Measurements from ENCODE around the gene CUEDC2.

The CUEDC2 gene

DNA sequence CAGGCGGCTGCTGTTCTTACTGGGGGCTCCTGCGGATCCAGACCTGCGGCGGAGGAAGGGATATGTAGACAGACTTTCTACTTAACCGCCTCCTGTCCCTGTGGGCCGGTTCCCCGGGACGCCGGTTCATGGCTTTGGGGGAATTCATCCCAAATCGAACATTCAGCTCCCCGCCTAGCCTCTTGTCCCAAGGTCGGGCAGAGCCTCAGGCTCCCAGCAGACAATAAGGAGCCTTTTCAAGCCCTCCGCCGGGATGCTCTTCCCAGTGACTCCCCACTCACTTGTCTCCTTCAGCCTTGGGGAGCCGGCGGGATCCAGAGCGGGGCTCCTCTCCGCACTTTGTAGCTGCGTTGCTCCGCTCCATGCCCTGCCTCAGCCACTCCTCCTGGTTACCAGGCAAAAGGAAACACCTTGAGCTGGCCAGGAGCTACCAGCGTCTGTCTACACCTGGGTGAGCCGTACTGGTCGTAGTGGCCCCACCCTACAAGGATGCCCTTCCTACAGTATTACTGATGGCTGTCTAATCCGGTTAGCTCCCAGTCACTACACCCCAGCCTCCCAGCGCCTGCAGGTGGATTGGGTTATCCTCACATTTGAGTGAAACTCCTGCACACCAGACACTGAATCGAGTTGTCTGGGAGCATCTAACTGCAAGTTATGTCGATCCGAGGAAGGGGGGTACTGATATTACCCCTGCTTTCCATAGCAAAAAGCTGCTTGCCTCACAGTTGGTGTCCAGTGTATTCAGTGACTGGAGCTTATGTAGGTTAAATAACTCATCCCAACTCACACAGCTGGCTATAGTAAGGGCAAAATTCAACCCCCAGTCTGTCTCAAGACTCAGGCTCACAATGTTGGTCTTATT lies 19.0 kb upstream of the CUEDC2 start, which contains the start of gene C10orf95 (continued):
- TF ChIP-seq ZNF292 (tag by site-specific recombination; IDR thresholded peaks at IDR 0.05; ENCODE audit: borderline replicate concordance, low read depth) (no peak), ZFP69B (tag by site-specific recombination; IDR thresholded peaks at IDR 0.05) (peak; percentile 31; the same call in 1 of the 2 replicates), REPIN1 (tag by site-specific recombination; IDR thresholded peaks at IDR 0.05; ENCODE audit: low read depth) (no peak), ZNF140 (tag by site-specific recombination; IDR thresholded peaks at IDR 0.05) (no peak), ZNF350 (tag by site-specific recombination; IDR thresholded peaks at IDR 0.05) (no peak), ZNF175 (tag by site-specific recombination; IDR thresholded peaks at IDR 0.05) (no peak), ZNF555 (tag by site-specific recombination; conservative IDR thresholded peaks at IDR 0.05) (no peak), IKZF3 (tag by site-specific recombination; IDR thresholded peaks at IDR 0.05) (0 out of 2 replicates have a peak, but pooled peaks have one; percentile 6), ZBTB8A (tag by site-specific recombination; IDR thresholded peaks at IDR 0.05) (no peak), BCL11B (tag by site-specific recombination; IDR thresholded peaks at IDR 0.05; ENCODE audit: low read depth) (no peak), MZF1 (tag by site-specific recombination; IDR thresholded peaks at IDR 0.05; ENCODE audit: borderline replicate concordance) (no peak), ZBTB1 (tag by site-specific recombination; IDR thresholded peaks at IDR 0.05) (no peak), ZFP41 (tag by site-specific recombination; IDR thresholded peaks at IDR 0.05; ENCODE audit: borderline replicate concordance) (no peak), KLF9 (tag by site-specific recombination; IDR thresholded peaks at IDR 0.05; ENCODE audit: low read depth) (0 out of 2 replicates have a peak, but pooled peaks have one; percentile 3), OSR2 (tag by site-specific recombination; IDR thresholded peaks at IDR 0.05) (no peak)
- TF ChIP-seq, protein P1, sequence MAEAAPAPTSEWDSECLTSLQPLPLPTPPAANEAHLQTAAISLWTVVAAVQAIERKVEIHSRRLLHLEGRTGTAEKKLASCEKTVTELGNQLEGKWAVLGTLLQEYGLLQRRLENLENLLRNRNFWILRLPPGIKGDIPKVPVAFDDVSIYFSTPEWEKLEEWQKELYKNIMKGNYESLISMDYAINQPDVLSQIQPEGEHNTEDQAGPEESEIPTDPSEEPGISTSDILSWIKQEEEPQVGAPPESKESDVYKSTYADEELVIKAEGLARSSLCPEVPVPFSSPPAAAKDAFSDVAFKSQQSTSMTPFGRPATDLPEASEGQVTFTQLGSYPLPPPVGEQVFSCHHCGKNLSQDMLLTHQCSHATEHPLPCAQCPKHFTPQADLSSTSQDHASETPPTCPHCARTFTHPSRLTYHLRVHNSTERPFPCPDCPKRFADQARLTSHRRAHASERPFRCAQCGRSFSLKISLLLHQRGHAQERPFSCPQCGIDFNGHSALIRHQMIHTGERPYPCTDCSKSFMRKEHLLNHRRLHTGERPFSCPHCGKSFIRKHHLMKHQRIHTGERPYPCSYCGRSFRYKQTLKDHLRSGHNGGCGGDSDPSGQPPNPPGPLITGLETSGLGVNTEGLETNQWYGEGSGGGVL (tag by site-specific recombination; IDR thresholded peaks at IDR 0.05) = no peak
- TF ChIP-seq, protein P2, sequence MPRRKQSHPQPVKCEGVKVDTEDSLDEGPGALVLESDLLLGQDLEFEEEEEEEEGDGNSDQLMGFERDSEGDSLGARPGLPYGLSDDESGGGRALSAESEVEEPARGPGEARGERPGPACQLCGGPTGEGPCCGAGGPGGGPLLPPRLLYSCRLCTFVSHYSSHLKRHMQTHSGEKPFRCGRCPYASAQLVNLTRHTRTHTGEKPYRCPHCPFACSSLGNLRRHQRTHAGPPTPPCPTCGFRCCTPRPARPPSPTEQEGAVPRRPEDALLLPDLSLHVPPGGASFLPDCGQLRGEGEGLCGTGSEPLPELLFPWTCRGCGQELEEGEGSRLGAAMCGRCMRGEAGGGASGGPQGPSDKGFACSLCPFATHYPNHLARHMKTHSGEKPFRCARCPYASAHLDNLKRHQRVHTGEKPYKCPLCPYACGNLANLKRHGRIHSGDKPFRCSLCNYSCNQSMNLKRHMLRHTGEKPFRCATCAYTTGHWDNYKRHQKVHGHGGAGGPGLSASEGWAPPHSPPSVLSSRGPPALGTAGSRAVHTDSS (tag by site-specific recombination; IDR thresholded peaks at IDR 0.05) = no peak
- TF ChIP-seq, protein P3, sequence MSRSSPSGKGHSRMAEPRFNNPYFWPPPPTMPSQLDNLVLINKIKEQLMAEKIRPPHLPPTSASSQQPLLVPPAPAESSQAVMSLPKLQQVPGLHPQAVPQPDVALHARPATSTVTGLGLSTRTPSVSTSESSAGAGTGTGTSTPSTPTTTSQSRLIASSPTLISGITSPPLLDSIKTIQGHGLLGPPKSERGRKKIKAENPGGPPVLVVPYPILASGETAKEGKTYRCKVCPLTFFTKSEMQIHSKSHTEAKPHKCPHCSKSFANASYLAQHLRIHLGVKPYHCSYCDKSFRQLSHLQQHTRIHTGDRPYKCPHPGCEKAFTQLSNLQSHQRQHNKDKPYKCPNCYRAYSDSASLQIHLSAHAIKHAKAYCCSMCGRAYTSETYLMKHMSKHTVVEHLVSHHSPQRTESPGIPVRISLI (tag by site-specific recombination; IDR thresholded peaks at IDR 0.05) = no peak

DNA sequence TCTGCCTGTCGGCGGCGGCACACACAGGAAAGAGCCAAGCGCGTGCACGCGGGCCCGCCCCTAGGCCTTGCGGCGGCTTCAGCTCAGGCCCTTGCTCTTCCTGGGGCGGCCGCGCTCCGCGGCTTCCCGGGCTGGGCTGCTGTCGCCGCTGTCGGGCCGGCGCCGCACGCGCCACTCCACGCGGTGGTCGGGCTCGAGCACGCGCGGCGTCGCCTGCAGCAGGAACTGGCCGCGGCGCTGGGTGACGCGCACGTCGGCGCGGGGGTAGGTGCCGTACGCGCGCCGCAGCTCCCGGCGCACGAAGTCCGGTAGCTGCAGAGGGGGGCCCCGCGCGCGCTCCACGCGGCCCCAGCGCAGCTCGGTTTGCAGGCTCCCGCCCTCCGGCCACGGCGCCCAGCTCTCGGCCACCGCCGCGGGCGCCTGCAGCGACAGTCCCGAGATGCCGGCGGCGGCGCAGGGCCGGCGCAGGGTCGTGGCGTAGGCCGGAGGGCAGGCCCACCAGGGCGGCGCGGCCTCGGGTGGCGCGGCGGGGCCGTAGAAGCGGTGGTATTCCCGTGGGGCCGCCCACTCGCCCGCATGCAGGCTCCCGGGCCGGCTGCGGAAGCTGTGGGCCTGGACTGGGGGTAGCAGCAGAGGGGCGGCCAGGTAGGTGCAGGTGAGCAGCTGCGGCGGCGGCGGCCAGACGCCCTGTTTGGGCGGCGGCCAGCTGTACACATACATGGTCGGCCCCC lies 18.2 kb upstream of the CUEDC2 start:
- Histone ChIP-seq H3K4me3 (ENCODE audit: low read depth, low read length) (peak overlapping the region; percentile 73), H3K9me3 (ENCODE audit: control insufficient read depth, insufficient read depth, low read depth, low read length) (no peaks in the 10 kb centered on the region), H3K27ac (ENCODE audit: extremely low read depth, low read depth, low read length) (peak overlapping the region; percentile 97), H3K36me3 (ENCODE audit: control insufficient read depth in 2 of 2, insufficient read depth in 1 of 2, low read length in 2 of 2) (peaks cover 14 to 29% of the 10 kb centered on the region in 2 experiments; a peak in 2 of 3 replicates), H3K4me1 (ENCODE audit: control insufficient read depth, insufficient read depth, low read length) (peaks cover 5% of the 10 kb centered on the region)
- ChIA-PET POLR2A (interaction anchor here (0.5 to 5.3 kb wide), 13 partner anchors 10 to 1319 kb away, joined by 3 to 60 read pairs (median 7); partner anchors contain the start of genes CUEDC2, FBXL15, SUFU and TLX1), CTCF (interaction anchor here (0.6 to 2.2 kb wide), 5 partner anchors 28 to 142 kb away, joined by 3 to 16 read pairs (median 4); no protein-coding TSS in a partner anchor)
- peak; percentile 55 for TF ChIP-seq ZIC2 (tag by site-specific recombination; IDR thresholded peaks at IDR 0.05)
- no peak for TF ChIP-seq WT1 (tag by site-specific recombination; IDR thresholded peaks at IDR 0.05)
- TF ChIP-seq EGR2 (tag by site-specific recombination; IDR thresholded peaks at IDR 0.05; ENCODE audit: low read depth) = peak; percentile 63
- TF ChIP-seq, protein P4, sequence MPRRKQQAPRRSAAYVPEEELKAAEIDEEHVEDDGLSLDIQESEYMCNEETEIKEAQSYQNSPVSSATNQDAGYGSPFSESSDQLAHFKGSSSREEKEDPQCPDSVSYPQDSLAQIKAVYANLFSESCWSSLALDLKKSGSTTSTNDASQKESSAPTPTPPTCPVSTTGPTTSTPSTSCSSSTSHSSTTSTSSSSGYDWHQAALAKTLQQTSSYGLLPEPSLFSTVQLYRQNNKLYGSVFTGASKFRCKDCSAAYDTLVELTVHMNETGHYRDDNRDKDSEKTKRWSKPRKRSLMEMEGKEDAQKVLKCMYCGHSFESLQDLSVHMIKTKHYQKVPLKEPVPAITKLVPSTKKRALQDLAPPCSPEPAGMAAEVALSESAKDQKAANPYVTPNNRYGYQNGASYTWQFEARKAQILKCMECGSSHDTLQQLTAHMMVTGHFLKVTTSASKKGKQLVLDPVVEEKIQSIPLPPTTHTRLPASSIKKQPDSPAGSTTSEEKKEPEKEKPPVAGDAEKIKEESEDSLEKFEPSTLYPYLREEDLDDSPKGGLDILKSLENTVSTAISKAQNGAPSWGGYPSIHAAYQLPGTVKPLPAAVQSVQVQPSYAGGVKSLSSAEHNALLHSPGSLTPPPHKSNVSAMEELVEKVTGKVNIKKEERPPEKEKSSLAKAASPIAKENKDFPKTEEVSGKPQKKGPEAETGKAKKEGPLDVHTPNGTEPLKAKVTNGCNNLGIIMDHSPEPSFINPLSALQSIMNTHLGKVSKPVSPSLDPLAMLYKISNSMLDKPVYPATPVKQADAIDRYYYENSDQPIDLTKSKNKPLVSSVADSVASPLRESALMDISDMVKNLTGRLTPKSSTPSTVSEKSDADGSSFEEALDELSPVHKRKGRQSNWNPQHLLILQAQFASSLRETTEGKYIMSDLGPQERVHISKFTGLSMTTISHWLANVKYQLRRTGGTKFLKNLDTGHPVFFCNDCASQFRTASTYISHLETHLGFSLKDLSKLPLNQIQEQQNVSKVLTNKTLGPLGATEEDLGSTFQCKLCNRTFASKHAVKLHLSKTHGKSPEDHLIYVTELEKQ (tag by site-specific recombination; IDR thresholded peaks at IDR 0.05; ENCODE audit: borderline replicate concordance) = no peak
- TF ChIP-seq ZNF366 (tag by site-specific recombination; conservative IDR thresholded peaks at IDR 0.05) = no peak
- peak; percentile 79 for TF ChIP-seq ZFHX2 (tag by site-specific recombination; conservative IDR thresholded peaks at IDR 0.05)
- TF ChIP-seq, protein P5, sequence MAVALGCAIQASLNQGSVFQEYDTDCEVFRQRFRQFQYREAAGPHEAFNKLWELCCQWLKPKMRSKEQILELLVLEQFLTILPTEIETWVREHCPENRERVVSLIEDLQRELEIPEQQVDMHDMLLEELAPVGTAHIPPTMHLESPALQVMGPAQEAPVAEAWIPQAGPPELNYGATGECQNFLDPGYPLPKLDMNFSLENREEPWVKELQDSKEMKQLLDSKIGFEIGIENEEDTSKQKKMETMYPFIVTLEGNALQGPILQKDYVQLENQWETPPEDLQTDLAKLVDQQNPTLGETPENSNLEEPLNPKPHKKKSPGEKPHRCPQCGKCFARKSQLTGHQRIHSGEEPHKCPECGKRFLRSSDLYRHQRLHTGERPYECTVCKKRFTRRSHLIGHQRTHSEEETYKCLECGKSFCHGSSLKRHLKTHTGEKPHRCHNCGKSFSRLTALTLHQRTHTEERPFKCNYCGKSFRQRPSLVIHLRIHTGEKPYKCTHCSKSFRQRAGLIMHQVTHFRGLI (tag by site-specific recombination; IDR thresholded peaks at IDR 0.05) = 0 out of 2 replicates have a peak, but pooled peaks have one; percentile 22
- TF ChIP-seq ZNF350 (tag by site-specific recombination; IDR thresholded peaks at IDR 0.05) = no peak
